HepG2 (cell line): Measurements from ENCODE around the gene GYS1. TPM values are rescaled to one million over a fixed set of nuclear protein-coding genes. Genes with fewer than 3 reads are reported as not detected.

Experiments
- ATRX ChIP-seq: sonication (generic); formaldehyde crosslinking; IDR thresholded peaks from 2 replicates; pipeline ENCODE4 v1.4.0; 2020; ENCODE audit warnings: missing genetic modification reagents, borderline replicate concordance
- BCL6 ChIP-seq: IDR thresholded peaks from 2 replicates; pipeline ENCODE4 v1.6.1; 2016; ENCODE audit warnings: missing genetic modification reagents, missing compliant biosample characterization
- BHLHE40 ChIP-seq: IDR thresholded peaks from 2 replicates; pipeline ENCODE4 v1.6.1; 2011; ENCODE audit warnings: low read length, improper control_type of control experiment
- GATAD2A ChIP-seq: IDR thresholded peaks from 2 replicates; pipeline ENCODE4 v1.6.1; 2016
- GTF3A ChIP-seq: sonication (generic); formaldehyde crosslinking; conservative IDR thresholded peaks from 2 replicates; pipeline ENCODE4 v1.4.0; 2020; ENCODE audit warnings: mild to moderate bottlenecking, missing genetic modification reagents
- HDAC1 ChIP-seq: sonication (generic); formaldehyde crosslinking; IDR thresholded peaks from 2 replicates; pipeline ENCODE4 v1.5.1; 2020; ENCODE audit warnings: mild to moderate bottlenecking, missing genetic modification reagents
- MED1 ChIP-seq: sonication (generic); formaldehyde crosslinking; IDR thresholded peaks from 2 replicates; pipeline ENCODE4 v1.4.0; 2020; ENCODE audit warnings: missing genetic modification reagents
- MZF1 ChIP-seq: sonication (generic); formaldehyde crosslinking; IDR thresholded peaks from 2 replicates; pipeline ENCODE4 v1.8.1; 2023; ENCODE audit warnings: mild to moderate bottlenecking, missing genetic modification reagents, borderline replicate concordance
- NFIB ChIP-seq: sonication (generic); formaldehyde crosslinking; IDR thresholded peaks from 2 replicates; pipeline ENCODE4 v1.9.0; 2021; ENCODE audit warnings: missing genetic modification reagents, mild to moderate bottlenecking, borderline replicate concordance
- PHF5A ChIP-seq: IDR thresholded peaks from one replicate; pipeline ENCODE4 v1.6.1; 2018; ENCODE audit warnings: low read depth, missing genetic modification reagents; ENCODE audit not compliant: unreplicated experiment
- POLR2AphosphoS5 ChIP-seq: IDR thresholded peaks from 2 replicates; pipeline ENCODE4 v1.6.1; 2012; ENCODE audit warnings: low read depth, low read length
- PPARG ChIP-seq: conservative IDR thresholded peaks from 2 replicates; pipeline ENCODE4 v1.6.1; 2016; ENCODE audit warnings: missing biosample characterization, missing genetic modification reagents
- SAFB2 ChIP-seq: sonication (generic); formaldehyde crosslinking; IDR thresholded peaks from 2 replicates; pipeline ENCODE4 v1.5.1; 2020; ENCODE audit warnings: missing genetic modification reagents, low read depth, mild to moderate bottlenecking, borderline replicate concordance
- SOX5 ChIP-seq: IDR thresholded peaks from 2 replicates; pipeline ENCODE4 v1.6.1; 2016; ENCODE audit warnings: borderline replicate concordance
- TBX3 ChIP-seq: fragments of 450-650 bp; IDR thresholded peaks from 2 replicates; pipeline ENCODE4 v1.6.1; 2017; ENCODE audit warnings: antibody characterized with exemption, mild to moderate bottlenecking, inconsistent platforms, borderline replicate concordance
- ZFP1 ChIP-seq: IDR thresholded peaks from 2 replicates; pipeline ENCODE4 v1.6.1; 2016
- ZNF225 ChIP-seq: sonication (generic); formaldehyde crosslinking; IDR thresholded peaks from 2 replicates; pipeline ENCODE4 v1.4.0; 2020; ENCODE audit warnings: mild to moderate bottlenecking, missing genetic modification reagents
- ZNF766 ChIP-seq: sonication (generic); formaldehyde crosslinking; IDR thresholded peaks from 2 replicates; pipeline ENCODE4 v1.5.0; 2020; ENCODE audit warnings: missing genetic modification reagents, borderline replicate concordance
- ZNF768 ChIP-seq: sonication (generic); formaldehyde crosslinking; IDR thresholded peaks from 2 replicates; pipeline ENCODE4 v1.4.0; 2020; ENCODE audit warnings: missing genetic modification reagents
- polyA plus RNA-seq, 8 experiments: library from polyadenylated mRNA; depleted of rRNA in 3 of 8; stranded (reverse) in 7 of 8; unstranded in 1 of 8; fragments of >200 nt; fragmentation: Illumina TruSeq in 4 of 8; extraction: Trizol in 4 of 8; gene quantifications; 2 replicates each; pipeline versions ENCODE4 v1.2.1 to v1.2.3, GENCODE V29; 2011 to 2016; ENCODE audit warnings: low read depth in 4 of 8, missing spikeins in 1 of 8, mixed read lengths in 1 of 8; ENCODE audit not compliant: insufficient read depth in 1 of 8
- total RNA-seq, 5 experiments: library from RNA; depleted of rRNA; stranded (reverse); fragments of >200 nt; fragmentation: Illumina TruSeq; extraction: Trizol; gene quantifications; 2 replicates each; pipeline ENCODE4 v1.2.3, GENCODE V29; 2016; ENCODE audit warnings: low read depth in 1 of 5
- TF ChIP-seq, protein P1 (sequence below): sonication (generic); formaldehyde crosslinking; IDR thresholded peaks from 2 replicates; pipeline ENCODE4 v1.4.0; 2020; ENCODE audit warnings: missing genetic modification reagents, borderline replicate concordance
- TF ChIP-seq, protein P2 (sequence below): sonication (generic); formaldehyde crosslinking; IDR thresholded peaks from 2 replicates; pipeline ENCODE4 v1.8.1; 2023; ENCODE audit warnings: missing genetic modification reagents, inconsistent platforms, borderline replicate concordance
- TF ChIP-seq, protein P3 (sequence below): sonication (generic); formaldehyde crosslinking; IDR thresholded peaks from 2 replicates; pipeline ENCODE4 v1.9.0; 2021; ENCODE audit warnings: missing genetic modification reagents, mild to moderate bottlenecking, borderline replicate concordance
- TF ChIP-seq, protein P4 (sequence below): sonication (generic); IDR thresholded peaks from 2 replicates; pipeline ENCODE4 v1.6.1; 2016; ENCODE audit warnings: low read depth, borderline replicate concordance
- TF ChIP-seq, protein P5 (sequence below): sonication (generic); formaldehyde crosslinking; IDR thresholded peaks from 2 replicates; pipeline ENCODE4 v1.4.0; 2020; ENCODE audit warnings: mild to moderate bottlenecking, missing genetic modification reagents

The GYS1 gene
- total and polyA plus RNA-seq, 2 of the 13 experiments (the other 11 are each of a cell fraction or from before 2014, with no cell fraction given), result 18.4 to 42.1 TPM

DNA sequence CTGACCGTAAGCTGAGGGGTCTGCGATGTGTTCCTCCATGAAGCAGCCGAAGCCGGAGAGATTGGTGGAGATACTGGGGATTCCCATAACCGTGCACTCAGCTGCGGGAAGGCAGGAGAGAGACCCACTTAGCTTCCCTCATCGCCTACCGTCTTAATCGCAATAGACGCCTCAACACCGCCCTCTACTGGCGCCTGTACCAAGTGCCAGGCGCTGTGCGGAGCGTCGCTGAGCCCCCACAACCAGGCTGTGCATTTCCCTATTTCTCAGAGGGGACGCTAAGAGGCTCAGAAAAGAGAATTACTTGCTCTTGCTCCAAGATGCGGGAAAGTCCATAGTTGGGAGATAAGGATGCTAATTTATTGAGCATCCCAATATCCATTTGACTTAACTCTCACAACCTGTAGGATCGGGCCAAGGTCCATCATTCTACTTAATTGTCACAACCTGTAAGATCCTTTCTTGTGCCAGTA, 22.1 kb downstream of the GYS1 start (continued):
- TF ChIP-seq, protein P1, sequence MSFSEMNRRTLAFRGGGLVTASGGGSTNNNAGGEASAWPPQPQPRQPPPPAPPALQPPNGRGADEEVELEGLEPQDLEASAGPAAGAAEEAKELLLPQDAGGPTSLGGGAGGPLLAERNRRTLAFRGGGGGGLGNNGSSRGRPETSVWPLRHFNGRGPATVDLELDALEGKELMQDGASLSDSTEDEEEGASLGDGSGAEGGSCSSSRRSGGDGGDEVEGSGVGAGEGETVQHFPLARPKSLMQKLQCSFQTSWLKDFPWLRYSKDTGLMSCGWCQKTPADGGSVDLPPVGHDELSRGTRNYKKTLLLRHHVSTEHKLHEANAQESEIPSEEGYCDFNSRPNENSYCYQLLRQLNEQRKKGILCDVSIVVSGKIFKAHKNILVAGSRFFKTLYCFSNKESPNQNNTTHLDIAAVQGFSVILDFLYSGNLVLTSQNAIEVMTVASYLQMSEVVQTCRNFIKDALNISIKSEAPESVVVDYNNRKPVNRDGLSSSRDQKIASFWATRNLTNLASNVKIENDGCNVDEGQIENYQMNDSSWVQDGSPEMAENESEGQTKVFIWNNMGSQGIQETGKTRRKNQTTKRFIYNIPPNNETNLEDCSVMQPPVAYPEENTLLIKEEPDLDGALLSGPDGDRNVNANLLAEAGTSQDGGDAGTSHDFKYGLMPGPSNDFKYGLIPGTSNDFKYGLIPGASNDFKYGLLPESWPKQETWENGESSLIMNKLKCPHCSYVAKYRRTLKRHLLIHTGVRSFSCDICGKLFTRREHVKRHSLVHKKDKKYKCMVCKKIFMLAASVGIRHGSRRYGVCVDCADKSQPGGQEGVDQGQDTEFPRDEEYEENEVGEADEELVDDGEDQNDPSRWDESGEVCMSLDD, result no peak
- no peak for TF ChIP-seq BHLHE40
- TF ChIP-seq HDAC1 (CRISPR knock-in tag), result no peak
- TF ChIP-seq, protein P2, sequence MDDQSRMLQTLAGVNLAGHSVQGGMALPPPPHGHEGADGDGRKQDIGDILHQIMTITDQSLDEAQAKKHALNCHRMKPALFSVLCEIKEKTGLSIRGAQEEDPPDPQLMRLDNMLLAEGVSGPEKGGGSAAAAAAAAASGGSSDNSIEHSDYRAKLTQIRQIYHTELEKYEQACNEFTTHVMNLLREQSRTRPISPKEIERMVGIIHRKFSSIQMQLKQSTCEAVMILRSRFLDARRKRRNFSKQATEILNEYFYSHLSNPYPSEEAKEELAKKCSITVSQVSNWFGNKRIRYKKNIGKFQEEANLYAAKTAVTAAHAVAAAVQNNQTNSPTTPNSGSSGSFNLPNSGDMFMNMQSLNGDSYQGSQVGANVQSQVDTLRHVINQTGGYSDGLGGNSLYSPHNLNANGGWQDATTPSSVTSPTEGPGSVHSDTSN (CRISPR knock-in tag), result no peak
- no peak for TF ChIP-seq POLR2AphosphoS5
- TF ChIP-seq SAFB2 (CRISPR knock-in tag), result no peak
- no peak for TF ChIP-seq ZFP1 (CRISPR knock-in tag)
- TF ChIP-seq ZNF766 (CRISPR knock-in tag), result no peak
- peak; percentile 74; the same call in 1 of the 2 replicates for TF ChIP-seq ZNF768
- no peak for TF ChIP-seq PHF5A (CRISPR knock-in tag)
- TF ChIP-seq, protein P3, sequence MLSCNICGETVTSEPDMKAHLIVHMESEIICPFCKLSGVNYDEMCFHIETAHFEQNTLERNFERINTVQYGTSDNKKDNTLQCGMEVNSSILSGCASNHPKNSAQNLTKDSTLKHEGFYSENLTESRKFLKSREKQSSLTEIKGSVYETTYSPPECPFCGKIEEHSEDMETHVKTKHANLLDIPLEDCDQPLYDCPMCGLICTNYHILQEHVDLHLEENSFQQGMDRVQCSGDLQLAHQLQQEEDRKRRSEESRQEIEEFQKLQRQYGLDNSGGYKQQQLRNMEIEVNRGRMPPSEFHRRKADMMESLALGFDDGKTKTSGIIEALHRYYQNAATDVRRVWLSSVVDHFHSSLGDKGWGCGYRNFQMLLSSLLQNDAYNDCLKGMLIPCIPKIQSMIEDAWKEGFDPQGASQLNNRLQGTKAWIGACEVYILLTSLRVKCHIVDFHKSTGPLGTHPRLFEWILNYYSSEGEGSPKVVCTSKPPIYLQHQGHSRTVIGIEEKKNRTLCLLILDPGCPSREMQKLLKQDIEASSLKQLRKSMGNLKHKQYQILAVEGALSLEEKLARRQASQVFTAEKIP (CRISPR knock-in tag), result no peak
- TF ChIP-seq TBX3, result no peak
- TF ChIP-seq BCL6 (CRISPR knock-in tag), result no peak
- TF ChIP-seq, protein P4, sequence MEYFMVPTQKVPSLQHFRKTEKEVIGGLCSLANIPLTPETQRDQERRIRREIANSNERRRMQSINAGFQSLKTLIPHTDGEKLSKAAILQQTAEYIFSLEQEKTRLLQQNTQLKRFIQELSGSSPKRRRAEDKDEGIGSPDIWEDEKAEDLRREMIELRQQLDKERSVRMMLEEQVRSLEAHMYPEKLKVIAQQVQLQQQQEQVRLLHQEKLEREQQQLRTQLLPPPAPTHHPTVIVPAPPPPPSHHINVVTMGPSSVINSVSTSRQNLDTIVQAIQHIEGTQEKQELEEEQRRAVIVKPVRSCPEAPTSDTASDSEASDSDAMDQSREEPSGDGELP, result no peak
- no peak for TF ChIP-seq ATRX (CRISPR knock-in tag)
- no peak for TF ChIP-seq SOX5 (CRISPR knock-in tag)
- peak; percentile 32; the same call in 1 of the 2 replicates for TF ChIP-seq GATAD2A (CRISPR knock-in tag)
- TF ChIP-seq MED1 (CRISPR knock-in tag), result peak; percentile 44; the same call in 1 of the 2 replicates
- TF ChIP-seq MZF1 (CRISPR knock-in tag), result no peak
- no peak for TF ChIP-seq PPARG (CRISPR knock-in tag)
- TF ChIP-seq ZNF225 (CRISPR knock-in tag), result no peak
- no peak for TF ChIP-seq GTF3A (CRISPR knock-in tag)
- TF ChIP-seq NFIB, result no peak
- TF ChIP-seq, protein P5, sequence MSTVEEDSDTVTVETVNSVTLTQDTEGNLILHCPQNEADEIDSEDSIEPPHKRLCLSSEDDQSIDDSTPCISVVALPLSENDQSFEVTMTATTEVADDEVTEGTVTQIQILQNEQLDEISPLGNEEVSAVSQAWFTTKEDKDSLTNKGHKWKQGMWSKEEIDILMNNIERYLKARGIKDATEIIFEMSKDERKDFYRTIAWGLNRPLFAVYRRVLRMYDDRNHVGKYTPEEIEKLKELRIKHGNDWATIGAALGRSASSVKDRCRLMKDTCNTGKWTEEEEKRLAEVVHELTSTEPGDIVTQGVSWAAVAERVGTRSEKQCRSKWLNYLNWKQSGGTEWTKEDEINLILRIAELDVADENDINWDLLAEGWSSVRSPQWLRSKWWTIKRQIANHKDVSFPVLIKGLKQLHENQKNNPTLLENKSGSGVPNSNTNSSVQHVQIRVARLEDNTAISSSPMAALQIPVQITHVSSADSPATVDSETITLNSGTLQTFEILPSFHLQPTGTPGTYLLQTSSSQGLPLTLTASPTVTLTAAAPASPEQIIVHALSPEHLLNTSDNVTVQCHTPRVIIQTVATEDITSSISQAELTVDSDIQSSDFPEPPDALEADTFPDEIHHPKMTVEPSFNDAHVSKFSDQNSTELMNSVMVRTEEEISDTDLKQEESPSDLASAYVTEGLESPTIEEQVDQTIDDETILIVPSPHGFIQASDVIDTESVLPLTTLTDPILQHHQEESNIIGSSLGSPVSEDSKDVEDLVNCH (CRISPR knock-in tag), result no peak
